Right atrium auricular region (tissue), 2 donors: ENCODE results near the gene TST. TPM values are rescaled to one million over a fixed set of nuclear protein-coding genes. Genes with fewer than 3 reads are reported as not detected.
A peak's percentile ranks its signal among the peaks of the same experiment; 100 is the strongest.

ENCODE experiments used
- DNase-seq: peaks from one replicate; pipeline ENCODE4 v3.0.0-alpha.2; 2019; ENCODE audit warnings: low spot score
- H3K27ac ChIP-seq, 2 donors: fragments of 200-600 bp; sonication (generic); 1 replicate in 1 of 2; 2 replicates in 1 of 2; pipeline ENCODE4 v1.5.1; 2016 to 2019
- H3K27me3 ChIP-seq, 2 donors: fragments of 200-600 bp; sonication (generic); one replicate each; pipeline versions ENCODE4 v1.5.1 to v1.6.0; 2017 to 2019
- H3K36me3 ChIP-seq: fragments of 200-600 bp; sonication (generic); one replicate; pipeline ENCODE4 v1.5.1; 2016
- H3K4me1 ChIP-seq, 2 donors: fragments of 200-600 bp; sonication (generic); one replicate each; pipeline versions ENCODE4 v1.5.1 to v1.6.0; 2017 to 2019
- H3K4me3 ChIP-seq, 2 donors: fragments of 200-600 bp; sonication (generic); 1 replicate in 1 of 2; 2 replicates in 1 of 2; pipeline ENCODE4 v1.5.1; 2017 to 2019; ENCODE audit warnings: mild to moderate bottlenecking in 1 of 2, moderate library complexity in 1 of 2
- H3K9me3 ChIP-seq, 2 donors: fragments of 200-600 bp; sonication (generic); one replicate each; pipeline ENCODE4 v1.5.1; 2019
- total RNA-seq, 2 donors: library from RNA; depleted of rRNA; stranded (reverse); fragments of >200 nt; gene quantifications; one replicate each; pipeline ENCODE4 v1.1.0, GENCODE V29; 2016
- TF ChIP-seq, protein P1 (sequence below), 2 donors: fragments of 200-600 bp; sonication (generic); IDR thresholded peaks; one replicate each; pipeline ENCODE4 v1.5.1; 2019; ENCODE audit warnings: antibody characterized with exemption in 2 of 2

TST gene
- total RNA-seq, 2 donors from 2014 or later = 55.0 to 82.1 TPM

DNA sequence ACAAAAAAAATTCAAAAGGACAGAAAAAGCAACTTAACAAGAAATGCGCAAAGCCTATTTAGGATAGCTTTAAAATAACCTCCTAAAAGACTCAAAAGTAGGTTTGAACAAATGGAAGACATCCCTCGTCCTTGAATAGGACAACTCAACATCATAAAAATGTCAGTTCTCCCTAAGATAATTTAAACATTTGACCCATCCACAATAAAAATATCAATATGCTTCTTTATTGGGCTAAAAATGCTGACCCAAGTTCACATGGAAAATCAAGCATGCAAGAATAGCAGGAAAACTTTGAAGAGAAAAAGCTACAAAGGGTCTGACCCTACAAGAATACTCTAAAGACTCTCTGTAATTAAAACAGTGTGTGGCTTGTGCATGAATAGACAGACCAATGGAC is 20.2 kb upstream of the TST start:
- Histone ChIP-seq H3K27me3 (no peaks in the 10 kb centered on the region), H3K4me3 (no peak overlapping the region), H3K4me1 (no peaks in the 10 kb centered on the region), H3K36me3 (no peaks in the 10 kb centered on the region), H3K9me3 (no peaks in the 10 kb centered on the region), H3K27ac (no peak overlapping the region)
- TF ChIP-seq, protein P1, sequence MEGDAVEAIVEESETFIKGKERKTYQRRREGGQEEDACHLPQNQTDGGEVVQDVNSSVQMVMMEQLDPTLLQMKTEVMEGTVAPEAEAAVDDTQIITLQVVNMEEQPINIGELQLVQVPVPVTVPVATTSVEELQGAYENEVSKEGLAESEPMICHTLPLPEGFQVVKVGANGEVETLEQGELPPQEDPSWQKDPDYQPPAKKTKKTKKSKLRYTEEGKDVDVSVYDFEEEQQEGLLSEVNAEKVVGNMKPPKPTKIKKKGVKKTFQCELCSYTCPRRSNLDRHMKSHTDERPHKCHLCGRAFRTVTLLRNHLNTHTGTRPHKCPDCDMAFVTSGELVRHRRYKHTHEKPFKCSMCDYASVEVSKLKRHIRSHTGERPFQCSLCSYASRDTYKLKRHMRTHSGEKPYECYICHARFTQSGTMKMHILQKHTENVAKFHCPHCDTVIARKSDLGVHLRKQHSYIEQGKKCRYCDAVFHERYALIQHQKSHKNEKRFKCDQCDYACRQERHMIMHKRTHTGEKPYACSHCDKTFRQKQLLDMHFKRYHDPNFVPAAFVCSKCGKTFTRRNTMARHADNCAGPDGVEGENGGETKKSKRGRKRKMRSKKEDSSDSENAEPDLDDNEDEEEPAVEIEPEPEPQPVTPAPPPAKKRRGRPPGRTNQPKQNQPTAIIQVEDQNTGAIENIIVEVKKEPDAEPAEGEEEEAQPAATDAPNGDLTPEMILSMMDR (IDR thresholded peaks at IDR 0.05) = no peak
- no peak for DNase-seq

DNA sequence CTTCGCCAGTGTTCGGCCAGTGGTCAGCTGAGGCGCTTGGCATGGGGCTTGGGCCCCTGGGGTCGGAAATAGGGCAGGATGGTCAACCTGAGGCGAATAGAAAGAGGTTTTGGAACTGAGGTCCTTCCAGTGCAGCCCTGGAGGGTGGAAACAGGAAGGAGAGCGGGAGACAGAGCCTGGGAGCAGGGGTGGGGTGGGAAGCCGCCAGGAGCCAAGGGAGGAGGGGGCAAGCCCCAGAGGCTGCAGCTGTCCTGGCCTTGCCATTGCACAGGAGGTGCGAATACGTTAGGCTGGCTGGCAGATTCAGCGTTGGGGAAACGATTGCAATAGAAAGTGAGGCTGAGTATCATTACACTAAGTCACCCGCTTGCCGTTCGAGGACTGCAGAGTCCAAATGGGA is 18.4 kb upstream of the TST start:
- Histone ChIP-seq H3K9me3 (no peaks in the 10 kb centered on the region), H3K27me3 (no peaks in the 10 kb centered on the region), H3K4me3 (no peak overlapping the region), H3K36me3 (no peaks in the 10 kb centered on the region), H3K27ac (no peak overlapping the region), H3K4me1 (no peaks in the 10 kb centered on the region)
- no peak for DNase-seq
- TF ChIP-seq, protein P1 (IDR thresholded peaks at IDR 0.05) = no peak

DNA sequence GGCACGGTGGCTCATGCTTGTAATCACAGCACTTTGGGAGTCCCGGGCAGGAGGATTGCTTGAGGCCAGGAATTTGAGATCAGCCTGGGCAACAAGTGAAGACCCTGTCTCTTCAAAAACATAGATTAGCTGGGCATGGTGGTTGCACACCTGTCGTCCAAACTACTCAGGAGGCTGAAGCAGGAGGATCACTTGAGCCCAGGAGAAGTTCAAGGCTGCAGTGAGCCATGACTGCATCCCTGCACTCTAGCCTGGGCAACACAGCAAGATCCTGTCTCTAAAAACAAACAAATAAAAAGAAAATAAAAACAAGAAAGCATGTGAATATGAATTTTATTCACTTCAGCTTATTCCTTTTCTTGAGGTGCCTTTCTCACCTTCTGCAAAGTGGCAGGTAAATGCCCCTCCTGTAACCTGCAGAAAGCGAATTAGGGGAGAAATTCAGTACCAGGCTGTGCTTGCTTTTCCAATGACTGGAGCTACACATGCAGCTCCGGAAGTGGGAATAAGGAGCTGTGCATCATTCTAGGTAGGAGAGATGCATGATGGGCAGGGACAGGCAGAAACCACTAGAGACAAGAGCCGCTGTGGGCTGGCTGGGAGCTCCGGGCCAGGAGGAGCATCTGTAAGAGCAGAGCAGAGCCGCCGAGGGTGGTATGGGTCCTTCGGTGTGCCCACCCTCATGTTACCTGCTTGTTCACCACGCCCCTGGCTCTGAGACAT is 17.6 kb upstream of the TST start:
- H3K4me3 ChIP-seq = no peak overlapping the region
- no peak overlapping the region for H3K27ac ChIP-seq
- H3K9me3 ChIP-seq = no peaks in the 10 kb centered on the region
- no peaks in the 10 kb centered on the region for H3K36me3 ChIP-seq
- TF ChIP-seq, protein P1 (IDR thresholded peaks at IDR 0.05) = no peak
- DNase-seq = no peak
- H3K4me1 ChIP-seq = no peaks in the 10 kb centered on the region
- H3K27me3 ChIP-seq = no peaks in the 10 kb centered on the region

DNA sequence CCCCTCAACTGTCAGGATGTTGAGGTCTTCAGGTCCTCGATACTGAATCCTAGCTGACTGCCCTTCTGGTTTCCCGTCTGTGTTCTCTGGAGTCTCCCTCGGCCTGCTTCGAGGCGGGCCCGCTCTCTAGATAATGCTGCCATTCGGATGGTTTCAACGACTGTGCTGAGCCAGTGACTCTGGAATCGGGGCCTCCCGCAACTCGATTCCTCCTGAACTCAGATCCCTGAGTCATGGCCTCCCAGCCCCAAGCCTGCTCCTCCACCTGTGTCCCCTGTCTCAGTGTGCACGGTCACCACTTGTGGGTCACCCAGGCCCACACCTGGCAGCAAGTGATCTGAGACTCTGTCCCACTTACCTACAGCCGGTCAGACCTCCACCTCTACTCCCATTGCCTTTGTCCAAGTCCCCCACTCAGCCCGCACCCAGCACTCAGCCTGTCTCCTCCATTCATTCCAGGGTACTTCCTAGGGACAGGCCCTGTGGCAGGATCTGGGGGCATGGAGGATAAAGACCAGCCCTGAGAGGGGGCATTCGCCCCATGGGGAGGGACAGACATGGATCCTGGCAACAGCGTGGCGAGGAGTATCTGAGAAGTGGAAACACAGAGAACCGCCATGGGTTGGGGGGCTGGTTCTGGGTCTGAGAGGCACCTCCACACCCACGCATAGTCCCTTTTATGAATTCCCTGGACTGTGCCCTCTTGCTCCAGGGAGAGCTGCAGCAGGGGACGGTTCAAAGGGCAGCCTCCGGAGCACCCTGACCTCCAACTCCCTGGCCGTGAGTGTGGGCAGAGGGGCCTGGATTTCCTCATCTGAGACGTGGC is 14.6 kb upstream of the TST start:
- Histone ChIP-seq H3K27me3 (no peaks in the 10 kb centered on the region), H3K27ac (no peak overlapping the region), H3K9me3 (no peaks in the 10 kb centered on the region), H3K4me1 (no peaks in the 10 kb centered on the region), H3K36me3 (peaks cover 13% of the 10 kb centered on the region), H3K4me3 (no peak overlapping the region)
- TF ChIP-seq, protein P1 (IDR thresholded peaks at IDR 0.05) = no peak
- no peak for DNase-seq

DNA sequence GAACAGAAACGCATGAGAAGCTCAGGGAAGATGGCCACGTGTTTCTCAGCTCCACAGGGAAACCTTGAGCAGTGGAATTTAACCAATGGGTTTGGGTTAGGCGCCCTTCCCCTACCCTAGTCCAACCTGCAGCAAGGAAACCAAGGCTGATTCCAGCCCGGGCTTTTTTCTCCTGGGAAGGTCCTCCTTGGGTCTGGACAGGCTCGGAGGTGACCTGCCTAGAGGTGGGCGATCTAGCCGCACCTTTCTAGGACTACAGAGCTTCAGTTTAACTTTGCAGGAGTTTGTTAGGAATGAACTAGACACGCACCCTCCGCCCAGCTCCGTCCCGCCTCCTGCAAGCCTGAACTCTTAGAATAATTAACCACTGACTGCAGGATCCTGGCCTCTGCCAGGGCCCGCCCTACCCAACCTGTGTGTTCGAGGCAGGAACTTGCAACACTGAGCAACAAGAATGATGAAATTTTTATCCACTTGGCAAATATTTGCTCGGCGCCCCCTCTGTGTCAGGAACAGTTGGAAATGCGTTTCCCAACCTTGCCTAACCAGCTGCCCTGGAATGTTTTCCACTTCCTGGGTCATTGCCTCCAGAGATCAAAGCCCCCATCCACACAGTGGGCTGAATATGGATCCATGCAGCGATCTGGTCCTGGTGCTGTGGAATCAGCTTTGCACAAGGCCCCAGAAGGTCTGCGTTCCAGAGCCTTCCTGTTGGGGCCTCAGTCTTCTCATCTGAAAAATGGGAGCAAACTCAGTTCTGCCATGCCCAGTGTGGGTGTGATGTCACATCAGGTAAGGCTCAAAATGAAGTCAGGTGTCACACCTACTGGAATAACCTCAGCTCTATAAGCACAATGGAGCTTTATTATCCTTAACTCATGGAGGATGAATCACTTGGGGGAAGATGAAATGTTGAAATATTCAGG is 13.6 kb upstream of the TST start:
- Histone ChIP-seq H3K36me3 (peaks cover 18% of the 10 kb centered on the region), H3K4me3 (no peak overlapping the region), H3K9me3 (no peaks in the 10 kb centered on the region), H3K27ac (no peak overlapping the region), H3K27me3 (no peaks in the 10 kb centered on the region), H3K4me1 (no peaks in the 10 kb centered on the region)
- TF ChIP-seq, protein P1 (IDR thresholded peaks at IDR 0.05) = no peak
- DNase-seq = peak; percentile 68
